GM12878 (cell line): ENCODE data around the gene DPPA2.

Source experiments
- BCL3 ChIP-seq: IDR thresholded peaks from 2 replicates; pipeline ENCODE4 v1.6.1; 2011; ENCODE audit warnings: borderline replicate concordance, low read depth, mild to moderate bottlenecking, moderate library complexity, low read length; ENCODE audit not compliant: insufficient read depth, poor library complexity, severe bottlenecking
- CTCF ChIP-seq, 3 experiments: IDR thresholded peaks in 2 of 3; conservative IDR thresholded peaks in 1 of 3; 2 replicates each; pipeline ENCODE4 v1.5.1; 2011; ENCODE audit warnings: low read depth in 3 of 3, low read length in 3 of 3, mild to moderate bottlenecking in 3 of 3, control low read depth in 2 of 3, moderate library complexity in 2 of 3, inconsistent platforms in 1 of 3, mixed read lengths in 1 of 3; ENCODE audit not compliant: control insufficient read depth in 2 of 3, insufficient read depth in 1 of 3; ENCODE audit errors: extremely low read depth in 1 of 3
- ELK1 ChIP-seq: IDR thresholded peaks from 2 replicates; pipeline ENCODE4 v1.6.1; 2012; ENCODE audit warnings: low read depth, low read length, improper control_type of control experiment
- EP300 ChIP-seq, 2 experiments: fragments of 150-350 bp in 1 of 2; IDR thresholded peaks; 2 replicates each; pipeline ENCODE4 v1.6.1; 2011 to 2012; ENCODE audit warnings: low read depth in 2 of 2, low read length in 2 of 2, borderline replicate concordance in 1 of 2, improper control_type of control experiment in 1 of 2, inconsistent platforms in 1 of 2; ENCODE audit not compliant: control insufficient read depth in 1 of 2
- GABPA ChIP-seq: IDR thresholded peaks from 2 replicates; pipeline ENCODE4 v1.6.1; 2014; ENCODE audit warnings: antibody characterized with exemption, low read depth, mild to moderate bottlenecking, inconsistent platforms
- MXI1 ChIP-seq: fragments of 150-350 bp; IDR thresholded peaks from 2 replicates; pipeline ENCODE4 v1.6.1; 2011; ENCODE audit warnings: low read depth, mild to moderate bottlenecking, inconsistent platforms, low read length, improper control_type of control experiment
- POLR2A ChIP-seq: IDR thresholded peaks from 2 replicates; pipeline ENCODE4 v1.6.1; 2011; ENCODE audit warnings: low read depth, mild to moderate bottlenecking, low read length
- RFX5 ChIP-seq: IDR thresholded peaks from 2 replicates; pipeline ENCODE4 v1.6.1; 2011; ENCODE audit warnings: low read depth, low read length, improper control_type of control experiment

- no peak for TF ChIP-seq BCL3
- TF ChIP-seq MXI1 = no peak
- TF ChIP-seq CTCF (IDR thresholded peaks at IDR 0.05 in 2 of 3, conservative IDR thresholded peaks at IDR 0.05 in 1 of 3; ENCODE audit: control insufficient read depth in 2 of 3, extremely low read depth in 1 of 3, insufficient read depth in 1 of 3, low read depth in 3 of 3, low read length in 3 of 3) = no peak
- TF ChIP-seq ELK1 = no peak
- no peak for TF ChIP-seq GABPA
- TF ChIP-seq EP300 (IDR thresholded peaks at IDR 0.05; ENCODE audit: borderline replicate concordance in 1 of 2, control insufficient read depth in 1 of 2, low read depth in 2 of 2, low read length in 2 of 2) = no peak
- no peak for TF ChIP-seq POLR2A
- TF ChIP-seq RFX5 = no peak
Observed at GRCh38 chr3:109336291-109336861, 20.1 kb upstream of the DPPA2 start.
